Tibial nerve (tissue), 4 donors: Measurements from ENCODE around the gene NXPE1. TPM values are rescaled to one million over a fixed set of nuclear protein-coding genes. Genes with fewer than 3 reads are reported as not detected.

Source experiments
- DNase-seq, 2 donors: peaks; one replicate each; pipeline ENCODE4 v3.0.0-alpha.2; 2019; ENCODE audit warnings: low spot score in 2 of 2
- H3K27ac ChIP-seq, 4 donors: fragments of 200-600 bp; sonication (generic) in 3 of 4; one replicate each; pipeline ENCODE4 v1.5.1; 2017 to 2019; ENCODE audit warnings: mild to moderate bottlenecking in 1 of 4
- H3K27me3 ChIP-seq, 2 donors: fragments of 200-600 bp; sonication (generic) in 1 of 2; one replicate each; pipeline versions ENCODE4 v1.5.1 to v1.6.0; 2017 to 2019
- H3K36me3 ChIP-seq, 3 donors: fragments of 200-600 bp; sonication (generic); one replicate each; pipeline ENCODE4 v1.5.1; 2018 to 2019
- H3K4me1 ChIP-seq, 4 donors: fragments of 200-600 bp; sonication (generic) in 3 of 4; one replicate each; pipeline ENCODE4 v1.5.1; 2017 to 2019
- H3K4me3 ChIP-seq, 4 donors: fragments of 200-600 bp; sonication (generic) in 3 of 4; one replicate each; pipeline ENCODE4 v1.5.1; 2017 to 2019; ENCODE audit warnings: mild to moderate bottlenecking in 1 of 4, moderate library complexity in 1 of 4
- H3K9me3 ChIP-seq, 4 donors: fragments of 200-600 bp; sonication (generic) in 3 of 4; one replicate each; pipeline ENCODE4 v1.5.1; 2017 to 2019
- CTCF ChIP-seq, 5 experiments: fragments of 200-600 bp in 3 of 5; fragments of 450-650 bp in 2 of 5; sonication (generic) in 3 of 5; IDR thresholded peaks; one replicate each; pipeline ENCODE4 v1.5.1; 2016 to 2019; ENCODE audit warnings: antibody characterized with exemption in 5 of 5, mild to moderate bottlenecking in 3 of 5, moderate library complexity in 2 of 5
- EP300 ChIP-seq, 2 donors: sonication (generic); formaldehyde crosslinking; IDR thresholded peaks; one replicate each; pipeline ENCODE4 v1.6.1; 2017; ENCODE audit warnings: antibody characterized with exemption in 2 of 2, mild to moderate bottlenecking in 1 of 2
- POLR2A ChIP-seq, 2 donors: fragments of 450-650 bp; IDR thresholded peaks; one replicate each; pipeline ENCODE4 v1.6.1; 2017; ENCODE audit warnings: antibody characterized with exemption in 2 of 2, mild to moderate bottlenecking in 2 of 2, moderate library complexity in 2 of 2
- WGBS, 2 donors: methylation state at CpG; one replicate each; pipeline ENCODE4 v1.1.5; 2018; 5-methylcytosine and 5-hydroxymethylcytosine counted together
- total RNA-seq, 4 donors: library from RNA; depleted of rRNA; stranded (reverse); fragments of >200 nt; gene quantifications; one replicate each; pipeline ENCODE4 v1.1.0, GENCODE V29; 2016

Gene NXPE1
- total RNA-seq, 4 donors from 2014 or later: not detected

GRCh38 chr11:114556135-114556534, 3.5 kb downstream of the NXPE1 start:
- Histone ChIP-seq H3K36me3 (no peaks in the 10 kb centered on the region), H3K27me3 (no peaks in the 10 kb centered on the region), H3K9me3 (no peaks in the 10 kb centered on the region), H3K27ac (no peak overlapping the region), H3K4me3 (no peak overlapping the region), H3K4me1 (no peaks in the 10 kb centered on the region)
- no peak for TF ChIP-seq CTCF (IDR thresholded peaks at IDR 0.05)
- no peak for TF ChIP-seq POLR2A (IDR thresholded peaks at IDR 0.05)
- no peak for TF ChIP-seq EP300 (IDR thresholded peaks at IDR 0.05)
- 57 to 58% methylated on average over 1 of the region's 1 CpG for WGBS, 2 donors
- DNase-seq: no peak

- TF ChIP-seq EP300 (IDR thresholded peaks at IDR 0.05): no peak
- no peak for TF ChIP-seq CTCF (IDR thresholded peaks at IDR 0.05)
- TF ChIP-seq POLR2A (IDR thresholded peaks at IDR 0.05): no peak
- Histone ChIP-seq H3K36me3 (no peaks in the 10 kb centered on the region), H3K4me3 (no peak overlapping the region), H3K9me3 (no peaks in the 10 kb centered on the region), H3K27me3 (no peaks in the 10 kb centered on the region), H3K27ac (no peak overlapping the region), H3K4me1 (no peaks in the 10 kb centered on the region)
- DNase-seq: no peak
- WGBS, 2 donors: 68 to 78% methylated on average over 2 of the region's 2 CpGs
Measured at GRCh38 chr11:114553642-114554041, 6.0 kb downstream of the NXPE1 start.

- no peak for DNase-seq
- H3K27ac ChIP-seq: no peak overlapping the region
- H3K4me1 ChIP-seq: no peaks in the 10 kb centered on the region
- no peaks in the 10 kb centered on the region for H3K9me3 ChIP-seq
- no peaks in the 10 kb centered on the region for H3K27me3 ChIP-seq
- TF ChIP-seq EP300 (IDR thresholded peaks at IDR 0.05): no peak
- TF ChIP-seq CTCF (IDR thresholded peaks at IDR 0.05): no peak
- TF ChIP-seq POLR2A (IDR thresholded peaks at IDR 0.05): no peak
- H3K36me3 ChIP-seq: no peaks in the 10 kb centered on the region
- H3K4me3 ChIP-seq: no peak overlapping the region
- WGBS, 2 donors: 92 to 94% methylated on average over 4 of the region's 4 CpGs
Measured at GRCh38 chr11:114551060-114551459, 8.6 kb downstream of the NXPE1 start.

GRCh38 chr11:114525682-114526081, 34.0 kb downstream of the NXPE1 start:
- Histone ChIP-seq H3K4me3 (no peak overlapping the region), H3K36me3 (no peaks in the 10 kb centered on the region), H3K4me1 (no peaks in the 10 kb centered on the region), H3K9me3 (peaks cover 0 to 18% (median 0%) of the 10 kb centered on the region in 4 donors), H3K27me3 (no peaks in the 10 kb centered on the region), H3K27ac (no peak overlapping the region)
- DNase-seq: no peak
- TF ChIP-seq CTCF (IDR thresholded peaks at IDR 0.05) (no peak), POLR2A (IDR thresholded peaks at IDR 0.05) (no peak), EP300 (IDR thresholded peaks at IDR 0.05) (no peak)
- 80 to 83% methylated on average over 2 of the region's 2 CpGs for WGBS, 2 donors

- no peak for DNase-seq
- no peaks in the 10 kb centered on the region for H3K27me3 ChIP-seq
- peaks cover 0 to 18% (median 0%) of the 10 kb centered on the region in 4 donors for H3K9me3 ChIP-seq
- no peak overlapping the region for H3K4me3 ChIP-seq
- TF ChIP-seq CTCF (IDR thresholded peaks at IDR 0.05) (no peak), POLR2A (IDR thresholded peaks at IDR 0.05) (no peak), EP300 (IDR thresholded peaks at IDR 0.05) (no peak)
- H3K4me1 ChIP-seq: no peaks in the 10 kb centered on the region
- WGBS, 2 donors: 82 to 84% methylated on average over 1 of the region's 1 CpG
- no peaks in the 10 kb centered on the region for H3K36me3 ChIP-seq
- H3K27ac ChIP-seq: no peak overlapping the region
Measured at GRCh38 chr11:114524122-114524521, 35.6 kb downstream of the NXPE1 start.
